BJ (cell line): ENCODE data around the gene ZNF764. TPM values are rescaled to one million over a fixed set of nuclear protein-coding genes. Genes with fewer than 3 reads are reported as not detected.
"Not testable (repeated sequence)": the region's sequence is repeated elsewhere in the genome, so short reads cannot be mapped to it uniquely, and the experiment has no call there.

Experiments used
- CTCF ChIA-PET: fragments of 350-600 bp; formaldehyde crosslinking; extraction: SDS; loops from one replicate; lab custom pipeline; 2021; ENCODE audit warnings: antibody characterized with exemption, inconsistent platforms; lab: Yijun Ruan, JAX
- POLR2A ChIA-PET: fragments of 300-600 bp; sonication (Branson Sonifier 250); formaldehyde crosslinking; extraction: SDS; loops from one replicate; lab custom pipeline; 2021; ENCODE audit warnings: antibody characterized with exemption; lab: Charles Lee
- DNase-seq: peaks from one replicate; pipeline ENCODE4 v3.0.0-alpha.2; 2011; ENCODE audit warnings: low read depth
- H3K27me3 ChIP-seq: 2 replicates; pipeline ENCODE4 v1.6.0; 2011; ENCODE audit warnings: low read length; ENCODE audit not compliant: control insufficient read depth, insufficient read depth
- H3K36me3 ChIP-seq: 2 replicates; pipeline ENCODE4 v1.5.1; 2011; ENCODE audit warnings: low read length; ENCODE audit not compliant: control insufficient read depth, insufficient read depth
- H3K4me3 ChIP-seq: 2 replicates; pipeline ENCODE4 v1.5.1; 2011; ENCODE audit warnings: low read depth, mild to moderate bottlenecking, control low read depth, low read length
- polyA plus RNA-seq: library from polyadenylated mRNA; depleted of rRNA; stranded (reverse); fragments of >200 nt; gene quantifications from 2 replicates; pipeline ENCODE4 v1.2.3, GENCODE V29; 2011
- TF ChIP-seq, protein P1 (sequence below): IDR thresholded peaks from 2 replicates; pipeline ENCODE4 v1.5.1; 2011; ENCODE audit warnings: low read depth, mild to moderate bottlenecking, control low read depth, inconsistent platforms, low read length, moderate library complexity; ENCODE audit not compliant: insufficient read depth

Gene ZNF764
- polyA plus RNA-seq, 1 experiment, result 2.6 TPM

DNA sequence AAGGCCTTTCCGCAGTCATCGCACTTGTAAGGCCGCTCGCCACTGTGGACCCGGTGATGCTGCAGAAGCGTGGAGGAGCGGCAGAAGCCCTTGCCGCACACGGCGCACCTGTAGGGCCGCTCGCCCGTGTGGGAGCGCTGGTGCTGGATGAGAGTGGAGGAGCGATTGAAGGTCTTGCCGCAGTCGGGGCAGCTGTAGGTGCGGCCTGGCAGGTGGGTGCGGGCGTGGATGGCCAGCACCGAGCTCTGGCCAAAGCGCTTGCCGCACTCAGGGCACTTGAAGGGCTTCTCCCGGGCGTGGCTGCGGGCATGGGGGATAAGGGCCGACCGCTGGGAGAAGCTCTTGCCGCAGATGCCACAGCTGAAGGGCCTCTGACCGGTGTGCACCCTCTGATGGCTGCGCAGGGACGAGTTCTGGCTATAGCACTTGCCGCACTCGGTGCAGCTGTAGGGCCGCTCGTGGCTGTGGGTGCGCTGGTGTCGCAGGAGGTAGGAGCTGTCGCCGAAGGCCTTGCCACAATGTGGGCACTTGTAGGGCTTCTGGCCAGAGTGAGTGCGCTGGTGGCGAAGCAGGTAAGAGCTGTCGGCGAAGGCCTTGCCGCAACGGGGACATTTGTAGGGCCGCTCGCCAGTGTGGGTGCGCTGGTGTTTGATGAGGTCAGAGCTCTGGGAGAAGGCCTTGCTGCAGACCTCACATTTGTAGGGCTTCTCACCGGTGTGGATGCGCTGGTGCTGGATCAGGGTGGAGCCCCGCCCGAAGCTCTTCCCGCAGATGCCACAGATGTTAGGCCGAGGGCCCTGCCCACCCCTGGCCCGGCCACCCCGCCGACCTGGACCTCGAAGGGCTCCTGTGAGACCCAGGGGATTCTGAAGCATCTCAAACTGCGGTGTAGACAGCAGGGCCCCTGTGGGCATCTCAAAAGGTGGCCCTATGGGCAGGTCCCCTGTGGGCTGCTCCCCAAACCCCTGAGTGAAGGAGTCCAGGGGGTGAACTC, 33.3 kb downstream of the ZNF764 start:
- Histone ChIP-seq H3K36me3 (no peaks in the 10 kb centered on the region; the same call in 1 of the 2 replicates), H3K4me3 (no peak overlapping the region), H3K27me3 (no peaks in the 10 kb centered on the region)
- CTCF ChIA-PET, result interaction anchor here (1.1 kb wide), 2 partner anchors 32 to 134 kb away, joined by 3 to 4 read pairs; no protein-coding TSS in a partner anchor
- no peak for DNase-seq
- TF ChIP-seq, protein P1, sequence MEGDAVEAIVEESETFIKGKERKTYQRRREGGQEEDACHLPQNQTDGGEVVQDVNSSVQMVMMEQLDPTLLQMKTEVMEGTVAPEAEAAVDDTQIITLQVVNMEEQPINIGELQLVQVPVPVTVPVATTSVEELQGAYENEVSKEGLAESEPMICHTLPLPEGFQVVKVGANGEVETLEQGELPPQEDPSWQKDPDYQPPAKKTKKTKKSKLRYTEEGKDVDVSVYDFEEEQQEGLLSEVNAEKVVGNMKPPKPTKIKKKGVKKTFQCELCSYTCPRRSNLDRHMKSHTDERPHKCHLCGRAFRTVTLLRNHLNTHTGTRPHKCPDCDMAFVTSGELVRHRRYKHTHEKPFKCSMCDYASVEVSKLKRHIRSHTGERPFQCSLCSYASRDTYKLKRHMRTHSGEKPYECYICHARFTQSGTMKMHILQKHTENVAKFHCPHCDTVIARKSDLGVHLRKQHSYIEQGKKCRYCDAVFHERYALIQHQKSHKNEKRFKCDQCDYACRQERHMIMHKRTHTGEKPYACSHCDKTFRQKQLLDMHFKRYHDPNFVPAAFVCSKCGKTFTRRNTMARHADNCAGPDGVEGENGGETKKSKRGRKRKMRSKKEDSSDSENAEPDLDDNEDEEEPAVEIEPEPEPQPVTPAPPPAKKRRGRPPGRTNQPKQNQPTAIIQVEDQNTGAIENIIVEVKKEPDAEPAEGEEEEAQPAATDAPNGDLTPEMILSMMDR, result no peak
- POLR2A ChIA-PET, result no interaction called here

DNA sequence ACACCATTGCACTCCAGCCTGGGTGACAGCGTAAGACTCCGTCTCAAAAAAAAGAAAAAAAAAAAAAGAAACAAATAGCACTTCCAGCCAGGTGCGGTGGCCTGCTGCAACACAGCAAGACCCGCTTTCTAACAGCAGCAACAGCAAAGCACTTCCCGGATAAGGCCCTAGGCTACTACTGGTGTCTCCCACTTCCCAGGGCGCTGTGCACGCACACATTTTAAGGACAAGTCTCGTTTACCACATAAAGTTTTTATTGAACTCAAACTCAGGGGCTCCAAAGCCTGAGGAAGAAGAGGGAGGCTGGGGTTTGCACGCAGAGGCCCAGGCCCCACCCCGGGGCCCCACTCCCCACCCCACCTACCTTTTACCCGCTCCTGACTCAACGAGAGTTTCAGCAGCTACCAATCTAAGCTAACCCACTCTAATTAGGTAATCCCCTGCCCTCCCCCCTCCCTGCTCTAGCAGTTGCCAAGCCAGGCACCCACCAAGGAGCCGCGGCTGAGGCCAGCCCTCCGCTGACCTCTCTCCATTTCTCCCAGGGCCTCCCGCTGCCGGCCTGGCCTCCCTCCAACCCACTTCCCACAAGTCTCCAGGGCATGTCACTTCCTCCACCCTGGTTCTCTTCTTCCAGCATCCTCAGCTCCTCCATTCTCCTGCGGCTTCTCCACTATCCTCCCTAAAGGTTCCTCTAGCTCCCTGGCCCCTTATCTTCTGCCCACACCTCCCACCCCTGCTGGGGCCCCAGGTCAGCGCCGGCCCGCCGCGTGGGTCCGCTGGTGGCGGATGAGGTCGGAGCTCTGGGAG, 34.2 kb downstream of the ZNF764 start:
- DNase-seq, result no peak
- Histone ChIP-seq H3K36me3 (no peaks in the 10 kb centered on the region; the same call in 1 of the 2 replicates), H3K27me3 (no peaks in the 10 kb centered on the region), H3K4me3 (no peak overlapping the region)
- ChIA-PET CTCF (interaction anchor here (1.1 kb wide), 1 partner anchor 135 kb away, joined by 3 read pairs; no protein-coding TSS in a partner anchor), POLR2A (no interaction called here)
- TF ChIP-seq, protein P1, result no peak

DNA sequence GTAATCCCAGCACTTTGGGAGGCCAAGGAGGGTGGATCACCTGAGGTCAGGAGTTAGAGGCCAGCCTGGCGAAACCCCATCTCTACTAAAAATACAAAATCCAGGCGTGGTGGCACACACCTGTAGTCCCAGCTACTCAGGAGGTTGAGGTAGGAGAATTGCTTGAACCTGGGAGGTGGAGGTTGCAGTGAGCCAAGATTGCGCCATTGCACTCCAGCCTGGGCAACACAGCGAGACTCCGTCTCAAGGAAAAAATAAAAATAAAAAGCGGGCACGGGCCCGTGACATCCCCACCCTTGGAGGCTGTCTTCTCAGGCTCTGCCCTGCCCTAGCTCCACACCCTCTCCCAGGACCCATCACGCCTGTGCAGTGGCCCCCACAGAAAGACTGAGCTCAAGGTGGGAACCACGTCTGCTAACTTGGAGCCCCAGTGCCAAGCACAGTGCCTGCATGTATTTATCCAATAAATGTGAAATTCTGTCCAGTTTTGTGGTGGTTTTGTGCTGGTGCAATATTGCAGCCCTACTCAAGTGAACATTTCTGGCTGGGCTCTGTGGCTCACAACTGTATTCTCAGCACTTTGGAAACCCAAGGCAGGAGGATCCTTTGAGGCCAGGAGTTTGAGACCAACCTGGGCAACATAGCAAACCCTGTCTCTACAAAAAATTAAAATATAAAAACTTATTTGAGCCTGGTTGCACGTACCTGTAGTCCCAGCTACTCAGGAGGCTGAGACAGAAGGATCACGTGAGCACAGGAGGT, 35.3 kb downstream of the ZNF764 start:
- H3K4me3 ChIP-seq, H3K36me3 ChIP-seq, CTCF ChIA-PET, DNase-seq, H3K27me3 ChIP-seq, POLR2A ChIA-PET: not testable (repeated sequence)

DNA sequence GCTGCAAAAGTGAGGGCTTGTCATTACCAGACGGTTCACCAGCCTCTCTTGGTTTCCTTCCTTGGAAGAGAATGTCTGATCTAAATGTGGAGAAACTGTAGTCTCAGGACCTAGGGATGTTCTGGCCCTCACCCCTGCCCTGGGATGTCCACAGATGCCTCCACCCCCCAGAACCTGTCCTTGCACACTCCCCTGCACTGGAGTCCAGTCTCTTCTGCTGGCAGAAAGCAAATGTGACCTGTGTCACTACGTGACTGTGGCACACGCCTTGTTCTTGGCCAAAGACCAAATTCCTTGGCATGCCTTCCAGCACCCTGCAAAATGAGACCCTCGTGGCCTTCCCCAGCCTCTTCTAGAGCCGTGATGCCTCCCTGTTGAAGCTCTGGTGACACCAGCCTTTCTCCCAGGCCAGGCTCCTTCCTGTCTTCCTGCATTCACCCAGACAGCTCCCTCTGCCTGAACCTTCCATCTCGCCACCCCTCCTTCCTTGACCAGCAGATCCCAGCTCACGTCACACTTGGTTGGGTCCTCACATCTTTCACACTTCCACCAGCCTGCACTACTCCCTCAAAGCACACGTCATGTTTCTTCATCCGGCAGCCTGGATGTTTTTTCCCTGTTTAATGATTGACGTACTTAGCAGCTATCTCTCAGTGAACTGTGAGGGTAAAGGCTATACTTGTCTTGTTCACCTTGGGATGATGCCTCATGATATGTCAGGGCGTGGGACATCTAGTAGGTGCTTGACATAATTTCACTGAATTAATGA, 36.1 kb downstream of the ZNF764 start:
- TF ChIP-seq, protein P1, result no peak
- CTCF ChIA-PET, result no interaction called here
- no peak for DNase-seq
- Histone ChIP-seq H3K4me3 (no peak overlapping the region), H3K36me3 (no peaks in the 10 kb centered on the region; the same call in 1 of the 2 replicates), H3K27me3 (no peaks in the 10 kb centered on the region)
- POLR2A ChIA-PET, result no interaction called here

DNA sequence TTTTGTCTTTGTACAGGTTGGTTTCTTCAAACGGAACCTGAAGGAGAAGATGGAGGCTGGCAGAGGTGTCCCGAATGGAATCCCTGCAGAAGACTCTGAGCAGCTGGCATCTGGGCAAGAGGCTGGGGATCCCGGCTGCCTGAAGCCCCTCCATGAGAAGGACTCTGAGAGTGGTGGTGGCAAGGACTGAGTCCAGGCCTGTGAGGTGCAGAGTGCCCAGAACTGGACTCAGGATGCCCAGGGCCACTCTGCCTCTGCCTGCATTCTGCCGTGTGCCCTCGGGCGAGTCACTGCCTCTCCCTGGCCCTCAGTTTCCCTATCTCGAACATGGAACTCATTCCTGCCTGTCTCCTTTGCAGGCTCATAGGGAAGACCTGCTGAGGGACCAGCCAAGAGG, 36.7 kb downstream of the ZNF764 start:
- ChIA-PET CTCF (no interaction called here), POLR2A (no interaction called here)
- Histone ChIP-seq H3K27me3 (no peaks in the 10 kb centered on the region; the same call in 1 of the 2 replicates), H3K36me3 (no peaks in the 10 kb centered on the region; the same call in 1 of the 2 replicates), H3K4me3 (no peak overlapping the region)
- TF ChIP-seq, protein P1, result no peak
- DNase-seq, result no peak
